Measurements from ENCODE around the gene PRDM16. TPM values are rescaled to one million over a fixed set of nuclear protein-coding genes. Genes with fewer than 3 reads are reported as not detected.

PRDM16 gene
- total RNA-seq, 2 donors from 2014 or later, result 0.25 TPM; not detected in 1

- ATAC-seq (no peak), DNase-seq (ENCODE audit: low spot score in 2 of 2) (no peak)
- H3K36me3 Mint-ChIP-seq, result no peaks in the 10 kb centered on the region
- no peaks in the 10 kb centered on the region for H3K9me3 Mint-ChIP-seq
- H3K27ac Mint-ChIP-seq, result no peak overlapping the region
These were observed 29.0 kb upstream of the PRDM16 start for GRCh38 chr1:3040004-3040403.

GRCh38 chr1:3042481-3042880 is 26.5 kb upstream of the PRDM16 start:
- H3K36me3 Mint-ChIP-seq, result no peaks in the 10 kb centered on the region

GRCh38 chr1:3049164-3049563 is 19.8 kb upstream of the PRDM16 start:
- Mint-ChIP-seq H3K9me3 (peaks cover 5 to 6% of the 10 kb centered on the region in 2 donors), H3K27ac (no peak overlapping the region), H3K36me3 (no peaks in the 10 kb centered on the region)
- DNase-seq (ENCODE audit: low spot score in 2 of 2) (no peak), ATAC-seq (no peak)

More at GRCh38 chr1:3042481-3042880, 26.5 kb upstream of the PRDM16 start:
- no peak for ATAC-seq
- no peak for DNase-seq (ENCODE audit: low spot score in 2 of 2)
- Mint-ChIP-seq H3K27ac (no peak overlapping the region), H3K9me3 (no peaks in the 10 kb centered on the region)

GRCh38 chr1:3049905-3050304 is 19.1 kb upstream of the PRDM16 start:
- Mint-ChIP-seq H3K36me3 (no peaks in the 10 kb centered on the region), H3K9me3 (peaks cover 5 to 6% of the 10 kb centered on the region in 2 donors), H3K27ac (no peak overlapping the region)
- DNase-seq (ENCODE audit: low spot score in 2 of 2), result no peak
- no peak for ATAC-seq

- ATAC-seq, result no peak
- H3K27ac Mint-ChIP-seq, result no peak overlapping the region
- peaks cover 5 to 6% of the 10 kb centered on the region in 2 donors for H3K9me3 Mint-ChIP-seq
- no peak for DNase-seq (ENCODE audit: low spot score in 2 of 2)
- no peaks in the 10 kb centered on the region for H3K36me3 Mint-ChIP-seq
These were observed 18.4 kb upstream of the PRDM16 start for GRCh38 chr1:3050603-3051002.

- H3K36me3 Mint-ChIP-seq, result no peaks in the 10 kb centered on the region
- ATAC-seq (no peak), DNase-seq (ENCODE audit: low spot score in 2 of 2) (no peak)
- no peak overlapping the region for H3K27ac Mint-ChIP-seq
- H3K9me3 Mint-ChIP-seq, result peaks cover 5 to 6% of the 10 kb centered on the region in 2 donors
These were observed 17.4 kb upstream of the PRDM16 start for GRCh38 chr1:3051270-3052268.

- H3K36me3 Mint-ChIP-seq, result no peaks in the 10 kb centered on the region
- DNase-seq (ENCODE audit: low spot score in 2 of 2) (no peak), ATAC-seq (no peak)
- no peak overlapping the region for H3K27ac Mint-ChIP-seq
- H3K9me3 Mint-ChIP-seq, result peaks cover 5 to 6% of the 10 kb centered on the region in 2 donors
These were observed 16.5 kb upstream of the PRDM16 start for GRCh38 chr1:3052501-3052900.

- no peaks in the 10 kb centered on the region for H3K36me3 Mint-ChIP-seq
- H3K27ac Mint-ChIP-seq, result no peak overlapping the region
- peaks cover 5 to 6% of the 10 kb centered on the region in 2 donors for H3K9me3 Mint-ChIP-seq
- DNase-seq (ENCODE audit: low spot score in 2 of 2) (no peak), ATAC-seq (no peak)
These were observed 15.5 kb upstream of the PRDM16 start for GRCh38 chr1:3053366-3053980.

- Mint-ChIP-seq H3K27ac (no peak overlapping the region), H3K36me3 (no peaks in the 10 kb centered on the region), H3K9me3 (peaks cover 5 to 6% of the 10 kb centered on the region in 2 donors)
- DNase-seq (ENCODE audit: low spot score in 2 of 2), result no peak
- ATAC-seq, result no peak
These were observed 15.0 kb upstream of the PRDM16 start for GRCh38 chr1:3053986-3054385.

- H3K36me3 Mint-ChIP-seq, result no peaks in the 10 kb centered on the region
- H3K9me3 Mint-ChIP-seq, result peaks cover 5 to 6% of the 10 kb centered on the region in 2 donors
- ATAC-seq (no peak), DNase-seq (ENCODE audit: low spot score in 2 of 2) (no peak)
- no peak overlapping the region for H3K27ac Mint-ChIP-seq
These were observed 14.5 kb upstream of the PRDM16 start for GRCh38 chr1:3054474-3054873.

- no peak for DNase-seq (ENCODE audit: low spot score in 2 of 2)
- no peaks in the 10 kb centered on the region for H3K36me3 Mint-ChIP-seq
- peaks cover 5 to 6% of the 10 kb centered on the region in 2 donors for H3K9me3 Mint-ChIP-seq
- no peak overlapping the region for H3K27ac Mint-ChIP-seq
- no peak for ATAC-seq
These were observed 14.0 kb upstream of the PRDM16 start for GRCh38 chr1:3055051-3055450.

- Mint-ChIP-seq H3K27ac (no peak overlapping the region), H3K36me3 (no peaks in the 10 kb centered on the region), H3K9me3 (peaks cover 5 to 6% of the 10 kb centered on the region in 2 donors)
- DNase-seq (ENCODE audit: low spot score in 2 of 2) (no peak), ATAC-seq (no peak)
These were observed 12.4 kb upstream of the PRDM16 start for GRCh38 chr1:3056641-3057040.

- DNase-seq (ENCODE audit: low spot score in 2 of 2) (peak in 1 of 2 donors; percentile 23), ATAC-seq (no peak)
- H3K36me3 Mint-ChIP-seq, result no peaks in the 10 kb centered on the region
- no peaks in the 10 kb centered on the region for H3K9me3 Mint-ChIP-seq
- H3K27ac Mint-ChIP-seq, result no peak overlapping the region
These were observed 10.6 kb upstream of the PRDM16 start for GRCh38 chr1:3058263-3059030.

- H3K27ac Mint-ChIP-seq, result no peak overlapping the region
- DNase-seq (ENCODE audit: low spot score in 2 of 2) (no peak), ATAC-seq (no peak)
- H3K9me3 Mint-ChIP-seq, result no peaks in the 10 kb centered on the region
- H3K36me3 Mint-ChIP-seq, result no peaks in the 10 kb centered on the region
These were observed 8.9 kb upstream of the PRDM16 start for GRCh38 chr1:3060127-3060526.

- peak in 1 of 2 donors; percentile 62 for ATAC-seq
- H3K9me3 Mint-ChIP-seq, result no peaks in the 10 kb centered on the region
These were observed 8.1 kb upstream of the PRDM16 start for GRCh38 chr1:3060601-3061551.

GRCh38 chr1:3061566-3061965 is 7.4 kb upstream of the PRDM16 start:
- Mint-ChIP-seq H3K27ac (no peak overlapping the region), H3K36me3 (no peaks in the 10 kb centered on the region), H3K9me3 (no peaks in the 10 kb centered on the region)
- no peak for ATAC-seq
- DNase-seq (ENCODE audit: low spot score in 2 of 2), result no peak

More at GRCh38 chr1:3060601-3061551, 8.1 kb upstream of the PRDM16 start:
- no peak for DNase-seq (ENCODE audit: low spot score in 2 of 2)
- Mint-ChIP-seq H3K36me3 (no peaks in the 10 kb centered on the region), H3K27ac (no peak overlapping the region)

All from activated naive CD4-positive, alpha-beta T cell treated with anti-CD3 and anti-CD28 coated beads, Interleukin-2, amount 50 U/mL, for 72 hours (primary cell).